Measurements from ENCODE around the gene FOXA2. TPM values are rescaled to one million over a fixed set of nuclear protein-coding genes. Genes with fewer than 3 reads are reported as not detected.

FOXA2 gene
- total and polyA plus RNA-seq, 10 donors, result not detected

- no peak for DNase-seq
- Histone ChIP-seq H3K4me3 (no peak overlapping the region), H3K4me1 (peaks cover 0 to 5% (median 2%) of the 10 kb centered on the region in 6 donors), H3K27me3 (replicated peaks in 1 of 7) (peaks cover 0 to 93% (median 64%) of the 10 kb centered on the region in 7 donors), H3K9me3 (no peaks in the 10 kb centered on the region), H3K27ac (no peak overlapping the region), H3K36me3 (no peaks in the 10 kb centered on the region)
- intact Hi-C loops (cut with DNase I; ENCODE audit: low total_unique reads), result no loop called here
- 9 to 12% (median 10%) methylated on average over 7 of the region's 7 CpGs for WGBS, 5 donors
- TF ChIP-seq POLR2AphosphoS5 (IDR thresholded peaks at IDR 0.05) (no peak), POLR2A (IDR thresholded peaks at IDR 0.05) (no peak)
- TF ChIP-seq, protein P1, sequence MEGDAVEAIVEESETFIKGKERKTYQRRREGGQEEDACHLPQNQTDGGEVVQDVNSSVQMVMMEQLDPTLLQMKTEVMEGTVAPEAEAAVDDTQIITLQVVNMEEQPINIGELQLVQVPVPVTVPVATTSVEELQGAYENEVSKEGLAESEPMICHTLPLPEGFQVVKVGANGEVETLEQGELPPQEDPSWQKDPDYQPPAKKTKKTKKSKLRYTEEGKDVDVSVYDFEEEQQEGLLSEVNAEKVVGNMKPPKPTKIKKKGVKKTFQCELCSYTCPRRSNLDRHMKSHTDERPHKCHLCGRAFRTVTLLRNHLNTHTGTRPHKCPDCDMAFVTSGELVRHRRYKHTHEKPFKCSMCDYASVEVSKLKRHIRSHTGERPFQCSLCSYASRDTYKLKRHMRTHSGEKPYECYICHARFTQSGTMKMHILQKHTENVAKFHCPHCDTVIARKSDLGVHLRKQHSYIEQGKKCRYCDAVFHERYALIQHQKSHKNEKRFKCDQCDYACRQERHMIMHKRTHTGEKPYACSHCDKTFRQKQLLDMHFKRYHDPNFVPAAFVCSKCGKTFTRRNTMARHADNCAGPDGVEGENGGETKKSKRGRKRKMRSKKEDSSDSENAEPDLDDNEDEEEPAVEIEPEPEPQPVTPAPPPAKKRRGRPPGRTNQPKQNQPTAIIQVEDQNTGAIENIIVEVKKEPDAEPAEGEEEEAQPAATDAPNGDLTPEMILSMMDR (IDR thresholded peaks at IDR 0.05 in 8 of 11, conservative IDR thresholded peaks at IDR 0.05 in 3 of 11), result no peak
These were observed 21.1 kb downstream of the FOXA2 start for GRCh38 chr20:22563062-22563965.

DNA sequence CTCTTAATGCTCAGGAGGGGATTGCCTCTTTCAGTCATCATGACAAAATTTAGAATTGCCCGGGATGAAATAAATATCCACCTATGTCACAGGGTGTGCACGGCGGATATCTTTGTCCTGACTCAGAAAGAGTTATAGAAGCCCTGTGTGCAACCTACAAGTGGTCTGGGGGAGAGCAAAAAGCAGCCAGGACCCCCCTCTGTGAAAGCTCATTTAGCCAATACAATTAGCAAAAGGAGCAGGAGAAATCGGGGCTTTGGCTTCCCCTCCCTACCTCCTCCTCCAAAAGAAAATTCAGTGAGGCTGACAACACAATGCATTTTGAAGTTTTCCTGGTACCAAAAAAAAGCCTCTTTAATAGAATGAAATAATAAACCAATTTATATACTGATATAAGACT, 21.8 kb downstream of the FOXA2 start:
- Histone ChIP-seq H3K27me3 (replicated peaks in 1 of 7) (peaks cover 0 to 93% (median 58%) of the 10 kb centered on the region in 7 donors), H3K36me3 (no peaks in the 10 kb centered on the region), H3K4me3 (no peak overlapping the region), H3K4me1 (no peaks in the 10 kb centered on the region), H3K27ac (no peak overlapping the region), H3K9me3 (no peaks in the 10 kb centered on the region)
- 6 to 18% (median 13%) methylated on average over 4 of the region's 4 CpGs for WGBS, 5 donors
- DNase-seq, result no peak
- intact Hi-C loops (cut with DNase I; ENCODE audit: low total_unique reads), result no loop called here
- TF ChIP-seq POLR2AphosphoS5 (IDR thresholded peaks at IDR 0.05) (no peak), POLR2A (IDR thresholded peaks at IDR 0.05) (no peak)
- TF ChIP-seq, protein P1 (IDR thresholded peaks at IDR 0.05 in 8 of 11, conservative IDR thresholded peaks at IDR 0.05 in 3 of 11), result no peak

DNA sequence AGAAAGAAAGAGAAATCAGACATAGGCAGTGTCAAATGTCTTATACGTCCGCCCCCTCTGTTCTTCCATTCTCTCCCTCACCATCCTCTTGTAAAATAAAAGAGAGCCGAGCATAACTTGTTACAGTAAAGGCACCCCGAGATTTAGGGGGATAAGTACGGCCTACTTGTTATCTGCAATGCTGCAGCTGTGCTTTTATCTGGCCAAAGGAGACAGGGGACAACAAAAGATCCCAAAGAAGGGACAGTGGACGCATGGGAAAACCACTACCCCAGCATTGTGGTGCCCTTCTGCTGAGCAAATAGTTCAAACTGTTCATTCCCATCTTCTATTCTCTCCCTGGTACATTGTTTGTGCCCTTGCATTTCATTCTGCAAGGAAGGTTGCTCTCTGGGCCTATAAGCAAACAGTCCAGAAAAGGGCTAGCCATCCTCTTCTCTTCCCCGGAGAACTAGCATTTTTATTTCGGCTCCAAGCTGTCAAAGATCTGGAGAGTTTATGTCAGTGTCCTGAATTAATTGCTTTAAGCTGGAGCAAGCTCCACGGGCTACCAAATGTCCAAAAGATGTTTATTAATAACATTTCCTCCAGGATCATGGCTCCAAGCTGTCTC, 22.3 kb downstream of the FOXA2 start:
- intact Hi-C loops (cut with DNase I; ENCODE audit: low total_unique reads), result no loop called here
- no peaks in the 10 kb centered on the region for H3K4me1 ChIP-seq
- no peaks in the 10 kb centered on the region for H3K36me3 ChIP-seq
- H3K9me3 ChIP-seq, result no peaks in the 10 kb centered on the region
- TF ChIP-seq POLR2A (IDR thresholded peaks at IDR 0.05), result no peak
- no peak for TF ChIP-seq POLR2AphosphoS5 (IDR thresholded peaks at IDR 0.05)
- TF ChIP-seq, protein P1 (IDR thresholded peaks at IDR 0.05 in 8 of 11, conservative IDR thresholded peaks at IDR 0.05 in 3 of 11), result no peak
- WGBS, 5 donors, result 23 to 29% (median 24%) methylated on average over 9 of the region's 9 CpGs
- H3K27me3 ChIP-seq (replicated peaks in 1 of 7), result peaks cover 0 to 91% (median 52%) of the 10 kb centered on the region in 7 donors
- DNase-seq, result no peak
- no peak overlapping the region for H3K4me3 ChIP-seq
- H3K27ac ChIP-seq, result no peak overlapping the region

GRCh38 chr20:22560817-22561216, 23.6 kb downstream of the FOXA2 start:
- 7 to 9% (median 9%) methylated on average over 15 to 16 of the region's 16 CpGs for WGBS, 5 donors
- H3K27me3 ChIP-seq (replicated peaks in 1 of 7), result peaks cover 0 to 83% (median 40%) of the 10 kb centered on the region in 7 donors
- no peak for DNase-seq

More at GRCh38 chr20:22560817-22561216, 23.6 kb downstream of the FOXA2 start:
- Histone ChIP-seq H3K9me3 (no peaks in the 10 kb centered on the region), H3K36me3 (no peaks in the 10 kb centered on the region), H3K4me3 (no peak overlapping the region), H3K27ac (no peak overlapping the region), H3K4me1 (no peaks in the 10 kb centered on the region)
- TF ChIP-seq POLR2AphosphoS5 (IDR thresholded peaks at IDR 0.05) (no peak), POLR2A (IDR thresholded peaks at IDR 0.05) (no peak)
- TF ChIP-seq, protein P1 (IDR thresholded peaks at IDR 0.05 in 8 of 11, conservative IDR thresholded peaks at IDR 0.05 in 3 of 11), result no peak
- intact Hi-C loops (cut with DNase I; ENCODE audit: low total_unique reads), result no loop called here

Data from spleen (tissue), 11 donors.